GM21515 (cell line): ENCODE data around the gene BFSP1.

Source experiments
- ATAC-seq: cut with Tn5 transposase; IDR thresholded peaks from one replicate; pipeline ENCODE4 v1.9.1; 2021; ENCODE audit not compliant: unreplicated experiment

BFSP1 gene

GRCh38 chr20:17530716-17531664 is at the start of gene BFSP1:
Gene BFSP1, minus strand, starts transcription at chr20:17531379. Its CDS starts 50 bp downstream, at chr20:17531329.
- no peak for ATAC-seq

DNA sequence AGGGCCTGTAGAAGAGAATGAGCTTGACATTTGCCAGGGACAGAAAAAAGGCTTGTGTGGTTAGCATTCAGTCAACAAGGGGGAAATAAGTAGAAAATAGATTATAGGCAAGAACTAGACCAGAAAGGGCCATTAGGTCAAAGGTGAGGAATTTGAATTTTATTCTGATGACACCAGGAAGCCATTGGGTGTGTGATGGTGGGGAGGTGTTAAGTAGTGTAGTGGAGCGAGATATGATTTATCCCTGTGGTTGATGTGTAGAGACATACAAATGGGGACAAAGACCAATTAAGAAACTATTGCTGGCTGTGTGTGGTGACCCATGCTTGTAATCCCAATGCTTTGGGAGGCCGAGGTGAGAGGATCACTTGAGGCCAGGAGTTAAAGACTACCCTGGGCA is 49.7 kb upstream of the BFSP1 start:
- ATAC-seq: no peak

DNA sequence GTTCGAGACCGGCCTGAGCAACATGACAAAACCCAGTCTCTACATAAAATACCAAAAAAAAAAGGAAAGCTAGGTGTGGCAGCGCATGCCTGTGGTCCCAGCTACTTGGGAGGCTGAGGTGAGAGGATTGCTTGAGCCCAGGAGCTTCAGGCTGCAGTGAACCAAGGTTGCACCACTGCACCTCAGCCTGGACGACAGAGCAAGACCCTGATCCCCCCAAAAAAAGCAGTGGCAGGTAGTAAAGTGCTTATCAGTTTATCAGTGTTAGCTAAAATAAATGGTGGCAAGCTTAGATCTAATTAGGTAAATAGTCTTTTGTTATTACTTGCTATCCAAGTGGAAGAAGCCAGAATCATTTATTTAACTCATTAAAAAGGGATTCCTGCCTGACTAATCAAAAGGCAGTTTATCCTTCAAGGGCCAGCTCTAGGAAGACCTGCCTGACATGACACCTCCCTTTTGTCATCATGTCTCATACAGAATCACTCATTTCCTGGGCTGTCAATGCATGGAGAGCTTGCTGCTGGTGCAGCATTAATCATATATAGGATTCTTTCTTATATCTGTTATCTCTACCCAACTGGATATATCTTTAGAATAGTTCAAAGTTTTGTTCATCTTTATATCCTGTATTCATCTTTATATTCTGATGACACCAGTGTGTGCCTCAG is 48.3 kb upstream of the BFSP1 start:
- ATAC-seq: no peak

- no peak for ATAC-seq
These were observed 45.0 kb upstream of the BFSP1 start for GRCh38 chr20:17576215-17576614.

DNA sequence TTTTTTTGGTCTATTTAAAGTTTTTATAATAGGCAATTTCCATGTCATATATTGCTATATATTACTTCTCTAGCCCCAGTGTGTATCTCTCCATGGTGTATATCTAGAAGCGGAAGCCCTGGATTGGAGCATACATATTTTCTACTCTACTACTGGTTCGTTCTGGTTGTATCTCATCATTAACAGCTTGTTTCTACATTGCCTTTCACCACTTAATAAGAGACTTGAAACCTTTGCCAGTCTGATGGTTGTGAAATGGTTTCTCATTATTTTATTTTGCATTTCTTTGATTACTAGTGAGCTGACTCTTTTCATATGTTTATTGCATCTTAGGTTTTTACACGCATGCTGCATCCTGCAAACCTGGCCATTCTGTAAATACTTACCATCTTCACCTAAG is 42.3 kb upstream of the BFSP1 start:
- no peak for ATAC-seq

GRCh38 chr20:17572034-17572638 is 41.0 kb upstream of the BFSP1 start:
- no peak for ATAC-seq

GRCh38 chr20:17571153-17571527 is 40.0 kb upstream of the BFSP1 start:
- no peak for ATAC-seq

- peak; percentile 36 for ATAC-seq
These were observed 39.4 kb upstream of the BFSP1 start for GRCh38 chr20:17570347-17571152.

- ATAC-seq: peak; percentile 91
These were observed 38.6 kb upstream of the BFSP1 start, which contains the start of gene DSTN for GRCh38 chr20:17569616-17570346. Gene DSTN, plus strand, starts transcription at chr20:17570075. Its CDS starts 134 bp downstream, at chr20:17570209.

- no peak for ATAC-seq
These were observed 37.9 kb upstream of the BFSP1 start for GRCh38 chr20:17568972-17569521.

DNA sequence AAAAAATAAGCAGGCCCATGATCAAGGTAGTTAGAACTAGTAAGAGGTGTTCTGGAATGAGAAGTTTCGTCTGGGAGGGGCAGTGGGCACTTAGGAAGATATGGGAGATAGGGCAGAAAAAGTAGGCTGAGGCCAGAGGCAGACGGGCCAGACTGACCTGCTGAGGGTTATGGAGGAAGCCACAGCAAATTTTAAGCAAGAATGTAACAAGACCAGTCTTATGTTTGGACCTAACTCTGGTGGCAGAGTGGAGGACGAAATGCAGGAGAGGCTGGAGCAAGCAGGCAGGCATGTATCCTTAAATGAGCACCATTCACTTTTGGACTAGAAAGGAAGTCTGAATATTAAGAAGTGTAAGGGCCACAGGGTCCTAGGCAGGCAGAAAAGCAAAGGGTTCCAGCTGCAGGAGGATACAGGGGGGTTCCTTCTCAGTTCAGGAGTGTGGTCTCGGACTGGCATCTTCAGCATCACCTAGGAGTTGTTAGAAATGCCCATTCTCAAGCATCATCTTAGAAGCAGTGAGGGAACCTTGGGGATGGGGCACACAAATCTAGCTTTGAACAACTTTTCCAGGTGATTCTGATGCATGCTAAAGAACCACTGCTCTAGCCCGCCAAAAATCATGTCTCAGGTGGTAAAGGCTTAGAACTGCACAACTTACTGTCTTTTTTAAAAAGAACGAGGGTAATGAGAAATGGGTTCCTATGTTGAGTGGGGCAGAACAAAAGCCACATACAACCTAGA is 37.0 kb upstream of the BFSP1 start:
- ATAC-seq: no peak

DNA sequence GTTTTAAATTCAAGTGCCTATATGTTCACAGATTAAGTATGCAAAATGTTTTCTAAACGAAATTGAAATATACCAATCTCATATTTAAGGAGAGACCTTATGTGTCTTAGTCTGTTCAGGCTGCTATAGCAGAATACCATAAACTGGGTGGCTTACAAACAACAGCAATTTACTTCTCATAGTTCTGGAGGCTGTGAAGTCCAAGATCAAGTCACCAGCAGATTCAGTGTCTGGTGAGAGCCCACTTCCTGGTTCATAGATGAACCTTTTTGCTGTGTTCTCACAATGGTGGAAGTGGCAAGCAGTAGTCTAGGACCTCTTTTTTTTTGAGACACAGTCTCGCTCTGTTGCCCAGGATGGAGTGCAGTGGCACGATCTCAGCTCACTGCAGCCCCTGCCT is 35.2 kb upstream of the BFSP1 start:
- no peak for ATAC-seq

- no peak for ATAC-seq
These were observed 34.1 kb upstream of the BFSP1 start for GRCh38 chr20:17565169-17565845.

GRCh38 chr20:17562804-17563305 is 31.7 kb upstream of the BFSP1 start:
- ATAC-seq: no peak

- ATAC-seq: no peak
These were observed 29.3 kb upstream of the BFSP1 start for GRCh38 chr20:17560344-17561074.

GRCh38 chr20:17559338-17559737 is 28.2 kb upstream of the BFSP1 start:
- ATAC-seq: no peak

DNA sequence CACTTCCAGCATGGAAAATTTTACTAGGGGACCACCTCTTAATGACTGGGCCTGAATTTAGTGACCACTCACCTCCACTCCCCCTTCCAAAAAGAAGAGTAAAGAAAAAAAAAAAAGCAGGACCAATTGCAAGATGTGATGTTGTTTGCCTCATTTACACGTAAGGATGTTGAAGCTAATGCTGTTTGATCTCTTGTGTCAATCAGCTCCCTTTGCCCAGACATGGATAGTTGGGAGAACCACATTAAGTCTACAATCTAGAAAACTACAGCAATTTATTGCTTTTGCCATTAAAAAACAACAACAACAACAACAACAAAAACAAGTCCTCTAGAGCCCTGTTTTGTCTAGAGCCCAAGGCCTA is 27.7 kb upstream of the BFSP1 start:
- ATAC-seq: no peak
